ENCODE data around the gene OR1B1.
"Not testable (repeated sequence)": the region's sequence is repeated elsewhere in the genome, so short reads cannot be mapped to it uniquely, and the experiment has no call there.

OR1B1 gene

DNA sequence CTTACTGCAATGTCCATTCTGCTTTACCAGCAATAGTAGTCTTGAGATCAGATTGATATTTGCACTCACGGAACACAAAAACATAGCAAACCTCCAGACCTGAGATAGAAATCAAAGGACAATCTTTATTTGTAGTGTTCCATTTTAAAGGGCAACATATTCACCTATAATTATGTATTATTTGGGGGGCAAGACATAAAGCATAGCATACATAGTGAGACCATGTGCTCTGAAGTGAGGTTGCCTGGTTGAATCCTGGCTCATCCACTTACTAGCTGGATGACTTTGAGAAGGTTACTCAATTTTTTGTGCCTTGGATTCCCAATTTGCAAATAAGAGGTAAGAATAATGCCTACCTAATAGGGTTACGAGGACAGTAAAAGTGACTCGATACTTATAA lies at the start of gene OR1B1:
Gene OR1B1 (minus strand): TSS at position 101 of the 400 bp plus-strand sequence.
- DNase-seq: no peak

DNA sequence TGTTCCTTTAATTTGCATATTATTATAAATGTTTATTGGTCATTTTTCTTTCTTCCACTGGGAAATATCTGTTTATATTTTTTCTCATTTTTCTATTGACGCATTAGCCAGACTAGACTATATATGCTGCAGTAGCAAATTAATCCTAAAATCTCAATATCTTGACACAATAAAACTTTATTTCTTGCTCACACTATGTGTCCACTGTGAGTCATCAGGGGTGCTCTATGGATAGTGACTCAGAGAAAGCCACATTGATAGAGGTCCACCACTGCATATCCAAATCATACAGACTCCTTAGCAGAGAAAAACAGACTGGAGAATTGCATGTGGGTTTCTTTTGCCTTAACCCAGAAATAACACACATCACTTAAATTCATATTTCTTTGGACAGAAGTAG lies 38.3 kb upstream of the OR1B1 start:
- no peak for DNase-seq

DNA sequence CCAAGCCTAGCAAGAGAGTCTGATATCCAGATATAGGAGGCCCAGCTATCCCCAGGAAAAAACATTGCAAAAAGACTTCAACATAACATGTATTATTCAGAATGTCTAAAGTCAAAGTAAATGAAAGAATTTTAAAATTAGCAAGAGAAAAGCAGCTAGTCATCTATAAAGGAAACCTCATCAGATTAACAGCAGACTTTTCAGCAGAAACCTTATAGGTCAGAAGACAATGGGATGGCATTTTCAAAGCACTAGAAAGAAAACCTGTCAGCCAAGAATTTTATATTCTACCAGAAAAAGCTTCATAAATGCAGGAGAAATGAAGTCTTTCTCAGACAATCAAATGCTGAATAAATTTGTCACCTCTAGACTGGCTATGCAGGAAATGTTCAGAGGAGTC lies 27.4 kb upstream of the OR1B1 start:
- no peak for DNase-seq

DNA sequence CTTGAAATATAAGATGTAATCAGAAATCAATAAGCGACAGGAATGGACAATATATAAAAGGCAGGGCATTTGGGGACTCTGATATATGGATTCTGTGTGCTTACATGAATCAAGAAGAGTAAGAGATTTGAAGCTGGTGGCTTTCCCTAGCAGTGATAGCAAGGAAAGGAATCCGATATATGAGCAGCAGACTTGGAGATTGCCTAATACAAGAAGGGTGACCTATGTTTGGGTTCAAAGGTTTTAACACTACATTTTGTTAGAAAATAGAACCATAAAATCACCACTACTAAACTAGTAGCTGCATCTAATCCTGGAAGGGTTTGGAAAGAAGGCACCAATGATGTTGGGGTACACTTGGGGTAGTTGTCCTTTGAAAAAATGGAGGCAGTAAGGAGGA lies 15.1 kb upstream of the OR1B1 start:
- DNase-seq: no peak

DNA sequence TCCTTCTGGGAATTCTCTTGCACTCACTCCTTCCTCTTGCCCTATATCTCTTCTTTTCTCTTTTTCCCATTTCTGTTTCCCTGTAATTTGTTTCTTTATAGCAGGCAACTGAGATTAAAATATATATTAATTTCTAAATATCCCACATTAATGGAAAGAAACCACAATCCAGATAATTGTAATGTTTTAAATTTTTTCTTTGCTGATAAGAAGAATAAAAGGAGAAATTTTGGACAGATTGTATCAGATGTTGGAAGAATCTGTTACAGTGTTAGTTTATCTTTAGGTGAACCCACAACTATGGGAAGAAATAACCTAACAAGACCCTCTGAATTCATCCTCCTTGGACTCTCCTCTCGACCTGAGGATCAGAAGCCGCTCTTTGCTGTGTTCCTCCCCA lies 4.0 kb upstream of the OR1B1 start, which contains the start of gene OR1L1:
Gene OR1L1 (plus strand): TSS at position 301 of the 400 bp plus-strand sequence. CDS start 0 bp downstream, at position 301.
- DNase-seq: no peak

DNA sequence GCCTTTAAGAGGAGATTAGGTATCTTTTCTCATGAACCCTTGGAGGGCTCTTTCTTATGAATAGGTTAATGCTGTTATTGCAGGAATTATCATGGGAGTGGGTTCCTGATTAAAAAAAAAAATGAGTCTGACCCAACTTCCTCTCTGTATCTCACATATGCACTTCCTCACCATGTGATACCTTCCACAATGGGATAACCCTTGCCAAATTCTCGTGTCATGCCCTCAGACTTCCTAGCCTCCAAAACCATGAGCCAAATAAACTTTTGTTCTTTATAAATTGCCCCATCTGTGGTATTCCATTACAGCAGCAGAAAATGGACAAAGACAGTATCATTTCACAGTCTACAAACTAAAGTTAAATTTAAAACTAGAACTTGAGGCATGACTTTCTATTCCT lies 1.0 kb downstream of the OR1B1 start:
- DNase-seq: no peak

DNA sequence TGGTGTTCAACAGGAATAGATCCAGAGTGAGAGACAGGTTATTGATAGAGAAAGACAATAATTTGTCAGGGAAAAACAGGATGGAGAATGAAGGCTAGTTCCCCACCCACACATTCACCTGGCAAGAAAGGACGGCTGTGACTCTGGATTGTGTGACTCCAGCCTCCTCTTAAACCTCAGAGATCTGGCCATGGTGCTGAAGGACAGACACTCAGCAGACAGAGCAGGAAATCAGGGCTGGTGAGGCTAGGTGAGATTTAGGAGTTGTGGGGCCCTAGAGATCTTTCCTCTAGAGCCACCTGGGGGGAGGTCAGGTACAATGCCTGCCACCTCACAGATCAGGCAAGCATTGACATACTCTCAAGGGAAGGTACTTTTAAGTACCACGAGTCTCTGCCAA lies 15.2 kb downstream of the OR1B1 start:
- DNase-seq: no peak

DNA sequence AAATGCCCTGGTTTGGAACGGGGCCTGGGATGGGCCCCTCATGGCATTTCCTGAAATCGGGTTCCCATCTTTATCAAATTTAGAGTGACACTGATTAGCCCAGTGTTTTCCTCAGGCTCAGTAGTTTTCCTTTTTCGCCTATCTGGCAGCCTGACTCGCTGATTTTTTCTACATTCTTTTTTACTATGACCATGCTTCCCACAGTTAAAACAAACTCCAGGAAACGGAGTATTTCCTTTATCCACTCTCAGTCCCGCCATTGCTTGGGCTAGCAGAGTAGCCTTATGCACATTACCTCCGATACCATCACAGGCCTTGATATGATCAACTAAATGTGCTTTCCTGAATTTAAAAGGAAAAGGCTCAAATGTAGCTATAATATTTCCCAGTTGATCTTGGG lies 37.4 kb downstream of the OR1B1 start:
- no peak for DNase-seq

DNA sequence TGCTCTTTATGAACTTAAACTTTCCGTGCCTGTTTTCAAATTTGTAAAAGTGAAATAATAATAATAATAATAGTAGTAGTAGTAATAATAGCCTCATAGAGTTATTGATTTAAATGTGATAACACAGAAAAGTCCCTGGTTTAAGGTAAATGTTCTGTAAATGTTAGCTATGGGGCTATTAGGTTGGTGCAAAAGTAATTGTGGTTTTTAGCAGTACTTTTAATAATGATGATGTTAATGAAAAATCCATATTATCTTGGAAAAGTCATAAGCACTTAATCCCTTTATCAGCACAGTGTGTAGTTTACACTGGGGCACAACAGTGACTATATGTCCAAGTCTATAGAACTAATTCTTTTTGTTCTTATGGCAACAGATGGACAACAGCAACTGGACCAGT lies 43.1 kb downstream of the OR1B1 start, which contains the start of gene OR1Q1:
Gene OR1Q1 (plus strand): TSS at position 377 of the 400 bp plus-strand sequence. CDS start 0 bp downstream, at position 377.
- DNase-seq: no peak

DNA sequence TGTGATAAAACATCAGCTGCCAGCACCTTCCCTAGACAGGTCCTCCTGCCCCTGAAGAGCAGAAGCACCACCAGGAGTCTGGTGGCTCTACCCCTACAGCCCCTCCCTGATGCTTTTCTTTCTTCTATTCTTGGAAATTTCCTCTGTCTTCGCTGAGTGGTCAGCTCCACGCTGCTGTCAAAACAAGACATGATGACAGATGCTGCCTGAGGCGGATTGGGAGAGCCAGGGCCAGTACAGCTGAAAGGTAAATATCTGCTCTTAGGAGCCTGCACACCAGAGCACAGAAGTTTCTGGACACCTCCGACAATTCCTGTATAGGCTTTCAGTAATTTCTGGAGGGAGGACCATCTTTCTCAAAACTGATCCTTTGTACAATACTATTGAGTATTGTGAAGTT lies 47.6 kb downstream of the OR1B1 start:
- no peak for DNase-seq

DNA sequence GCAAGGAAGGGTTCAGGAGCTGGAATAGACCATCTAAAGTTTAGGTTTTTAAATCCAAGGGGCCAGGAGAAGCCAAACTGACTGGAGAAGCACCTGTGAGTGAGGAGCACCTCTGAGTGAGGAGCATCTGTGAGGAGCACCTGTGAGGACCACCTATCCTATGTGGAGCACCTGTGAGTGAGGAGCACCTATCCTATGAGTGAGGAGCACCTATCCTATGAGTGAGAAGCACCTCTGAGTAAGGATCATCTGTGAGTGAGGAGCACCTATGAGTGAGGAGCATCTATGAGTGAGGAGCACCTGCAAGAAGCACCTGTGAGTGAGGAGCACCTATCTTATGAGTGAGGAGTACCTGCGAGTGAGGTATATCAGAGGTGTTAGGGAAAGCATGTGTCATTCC lies 50.8 kb downstream of the OR1B1 start:
- DNase-seq: no peak

DNA sequence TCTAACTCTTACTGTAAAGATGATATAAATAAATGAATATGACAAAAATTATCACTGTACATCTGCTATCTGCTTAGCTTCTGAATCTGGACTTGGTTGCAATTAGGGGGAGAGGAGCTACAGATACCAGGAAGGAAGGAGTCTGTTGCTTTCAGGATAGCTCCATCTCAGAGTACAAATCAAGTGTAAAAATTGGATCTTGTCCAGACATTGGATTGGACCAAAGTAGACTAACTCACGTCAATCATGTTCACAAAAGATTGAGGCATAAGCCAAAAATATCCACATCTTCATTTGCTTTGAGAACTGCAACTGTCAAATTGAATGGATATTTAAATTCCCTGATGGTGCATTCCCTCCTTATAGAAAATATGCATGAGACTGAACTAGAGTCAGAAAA lies 51.7 kb downstream of the OR1B1 start:
- no peak for DNase-seq

DNA sequence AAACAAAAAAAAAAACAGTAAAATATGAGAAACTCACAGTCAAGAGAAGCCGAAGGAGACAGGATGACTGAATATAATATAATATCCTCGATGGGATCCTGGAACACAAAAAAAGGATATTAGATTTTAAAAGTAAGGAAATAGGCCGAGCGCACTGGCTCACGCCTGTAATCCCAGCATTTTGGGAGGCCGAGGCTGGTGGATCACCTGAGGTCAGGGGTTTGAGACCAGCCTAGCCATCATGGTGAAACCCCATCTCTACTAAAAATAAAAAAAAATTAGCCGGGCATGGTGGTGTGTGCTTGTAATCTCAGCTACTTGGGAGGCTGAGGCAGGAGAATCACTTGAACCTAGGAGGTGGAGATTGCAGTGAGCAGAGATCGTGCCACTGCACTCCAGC lies 74.1 kb downstream of the OR1B1 start, which contains the start of gene OR1L8:
Gene OR1L8 (minus strand): TSS at position 101 of the 400 bp plus-strand sequence. CDS start 14,907 bp downstream, outside the sequence.
- not testable (repeated sequence) for DNase-seq

DNA sequence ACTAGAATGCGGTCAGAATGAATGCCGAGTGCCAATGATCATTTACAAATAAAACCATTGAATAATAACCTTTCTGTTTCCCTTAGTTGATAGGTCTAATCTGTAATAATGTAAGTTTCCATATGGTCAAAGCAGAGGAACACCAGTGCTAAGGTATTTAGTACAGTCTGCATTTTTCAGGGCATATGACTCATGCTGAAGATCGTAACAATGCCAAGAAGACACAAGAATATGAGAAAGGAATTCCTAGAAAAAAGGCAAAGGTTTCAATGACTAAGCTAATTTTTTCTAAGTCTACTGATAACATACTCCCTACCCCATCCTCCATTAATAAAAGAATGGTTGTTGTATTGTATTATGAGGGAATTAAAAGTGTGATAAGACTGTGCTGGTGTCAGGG lies 77.1 kb downstream of the OR1B1 start:
- DNase-seq: no peak

DNA sequence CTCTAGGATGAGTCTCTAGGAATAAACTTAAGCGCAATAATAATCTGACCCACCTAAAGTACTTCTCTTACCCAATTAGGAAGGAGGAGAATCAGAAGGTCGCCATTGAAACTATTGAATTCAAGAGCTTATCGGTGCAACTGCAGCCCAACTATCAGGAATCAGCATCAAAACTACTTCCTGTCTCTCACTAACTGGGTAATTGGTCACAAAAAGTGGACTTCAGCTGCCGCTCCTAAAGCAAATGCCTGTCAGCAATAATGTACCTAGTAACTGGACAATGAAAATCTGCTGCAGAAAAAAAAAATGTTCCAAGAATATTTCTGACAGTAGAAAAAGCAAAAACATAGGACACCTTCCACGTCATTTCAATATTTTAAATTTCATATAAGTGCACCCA lies 77.6 kb downstream of the OR1B1 start:
- no peak for DNase-seq

Measured in CD4-positive, alpha-beta T cell treated with Interleukin-17A for 1 hour (primary cell).